ENCODE measurements around the gene MRPS26.
A peak's percentile ranks its signal among the peaks of the same experiment; 100 is the strongest.

MRPS26 gene

DNA sequence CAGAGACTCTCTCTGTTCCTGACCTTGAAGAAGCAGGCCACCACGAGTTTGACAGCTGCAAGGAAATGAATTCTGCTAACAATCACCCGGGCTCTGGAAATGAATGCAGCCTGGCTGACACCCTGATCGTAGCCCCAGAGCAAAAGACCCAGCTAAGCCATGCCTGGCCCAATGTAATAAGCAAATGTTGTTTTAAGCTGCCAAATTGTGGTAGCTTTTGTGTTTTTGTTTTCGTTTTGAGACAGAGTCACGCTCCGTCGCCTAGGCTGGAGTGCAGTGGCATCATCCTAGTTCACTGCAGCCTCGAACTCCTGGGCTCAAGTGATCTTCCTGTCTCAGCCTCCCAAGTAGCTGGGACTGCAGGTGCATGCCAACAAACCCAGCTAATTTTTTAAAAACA, 22.2 kb downstream of the MRPS26 start:
- no peak overlapping the region for H3K27ac ChIP-seq (ENCODE audit: low read length, poor library complexity, severe bottlenecking)
- no peaks in the 10 kb centered on the region for H3K79me1 ChIP-seq (replicated peaks; ENCODE audit: low read length, poor library complexity, severe bottlenecking)
- H2BK120ac ChIP-seq (ENCODE audit: low read depth, low read length): no peak overlapping the region
- no peak overlapping the region for H3K18ac ChIP-seq (ENCODE audit: low read depth in 1 of 2, low read length in 2 of 2)
- no peak overlapping the region for H2BK5ac ChIP-seq (ENCODE audit: low read depth, low read length, poor library complexity, severe bottlenecking)
- H2BK15ac ChIP-seq (ENCODE audit: low read depth, poor library complexity, severe bottlenecking): no peak overlapping the region
- H3K36me3 ChIP-seq (ENCODE audit: control insufficient read depth in 1 of 2, insufficient read depth in 2 of 2, low read depth in 1 of 2, low read length in 2 of 2): no peaks in the 10 kb centered on the region
- no peak for DNase-seq
- H3K4me3 ChIP-seq (ENCODE audit: insufficient read depth in 1 of 2, low read depth in 1 of 2, low read length in 2 of 2): no peak overlapping the region
- H3K9ac ChIP-seq (ENCODE audit: low read length): no peak overlapping the region
- no peak overlapping the region for H3K4ac ChIP-seq (ENCODE audit: low read depth in 1 of 2, low read length in 2 of 2)
- H3K23ac ChIP-seq (ENCODE audit: low read length in 2 of 2): no peak overlapping the region
- H2BK12ac ChIP-seq (ENCODE audit: low read length in 2 of 2): no peak overlapping the region
- no peak overlapping the region for H2AK5ac ChIP-seq (ENCODE audit: low read length, severe bottlenecking)
- no peak overlapping the region for H3K4me2 ChIP-seq (ENCODE audit: low read length, poor library complexity, severe bottlenecking)
- H4K8ac ChIP-seq (ENCODE audit: low read length): no peak overlapping the region
- peaks cover 22 to 25% of the 10 kb centered on the region in 2 experiments for H3K27me3 ChIP-seq (ENCODE audit: control insufficient read depth in 1 of 2, insufficient read depth in 1 of 2, low read length in 2 of 2)
- no peak overlapping the region for H3K14ac ChIP-seq (ENCODE audit: low read length in 2 of 2)
- no peak overlapping the region for H2AFZ ChIP-seq (ENCODE audit: low read depth, low read length)
- no peak overlapping the region for H4K91ac ChIP-seq (ENCODE audit: low read length)
- H3K4me1 ChIP-seq (ENCODE audit: control insufficient read depth, insufficient read depth, low read depth, low read length): peaks cover 15% of the 10 kb centered on the region
- H3K9me3 ChIP-seq (ENCODE audit: control insufficient read depth, low read length): no peaks in the 10 kb centered on the region
- WGBS: 84% methylated on average over 8 of the region's 8 CpGs

GRCh38 chr20:3068986-3069900, 23.4 kb downstream of the MRPS26 start:
- Histone ChIP-seq H3K9ac (ENCODE audit: low read length) (no peak overlapping the region), H3K27me3 (ENCODE audit: control insufficient read depth in 1 of 2, insufficient read depth in 1 of 2, low read length in 2 of 2) (peaks cover 22 to 29% of the 10 kb centered on the region in 2 experiments), H2BK15ac (ENCODE audit: low read depth, poor library complexity, severe bottlenecking) (no peak overlapping the region), H3K9me3 (ENCODE audit: control insufficient read depth, low read length) (no peaks in the 10 kb centered on the region), H3K14ac (ENCODE audit: low read length in 2 of 2) (no peak overlapping the region), H2BK12ac (ENCODE audit: low read length in 2 of 2) (no peak overlapping the region), H4K91ac (ENCODE audit: low read length) (no peak overlapping the region), H2AFZ (ENCODE audit: low read depth, low read length) (no peak overlapping the region), H3K79me1 (replicated peaks; ENCODE audit: low read length, poor library complexity, severe bottlenecking) (no peaks in the 10 kb centered on the region), H3K4me1 (ENCODE audit: control insufficient read depth, insufficient read depth, low read depth, low read length) (peaks cover 15% of the 10 kb centered on the region), H4K8ac (ENCODE audit: low read length) (no peak overlapping the region), H3K27ac (ENCODE audit: low read length, poor library complexity, severe bottlenecking) (no peak overlapping the region), H3K36me3 (ENCODE audit: control insufficient read depth in 1 of 2, insufficient read depth in 2 of 2, low read depth in 1 of 2, low read length in 2 of 2) (no peaks in the 10 kb centered on the region), H3K23ac (ENCODE audit: low read length in 2 of 2) (no peak overlapping the region), H3K18ac (ENCODE audit: low read depth in 1 of 2, low read length in 2 of 2) (no peak overlapping the region), H3K4me3 (ENCODE audit: insufficient read depth in 1 of 2, low read depth in 1 of 2, low read length in 2 of 2) (no peak overlapping the region), H2BK120ac (ENCODE audit: low read depth, low read length) (no peak overlapping the region), H3K4ac (ENCODE audit: low read depth in 1 of 2, low read length in 2 of 2) (no peak overlapping the region), H2AK5ac (ENCODE audit: low read length, severe bottlenecking) (no peak overlapping the region), H2BK5ac (ENCODE audit: low read depth, low read length, poor library complexity, severe bottlenecking) (no peak overlapping the region), H3K4me2 (ENCODE audit: low read length, poor library complexity, severe bottlenecking) (no peak overlapping the region)
- 72% methylated on average over 7 of the region's 8 CpGs for WGBS
- no peak for DNase-seq

GRCh38 chr20:3070725-3071124, 24.9 kb downstream of the MRPS26 start:
- Histone ChIP-seq H2BK120ac (ENCODE audit: low read depth, low read length) (no peak overlapping the region), H3K23ac (ENCODE audit: low read length in 2 of 2) (no peak overlapping the region), H4K91ac (ENCODE audit: low read length) (no peak overlapping the region), H3K27ac (ENCODE audit: low read length, poor library complexity, severe bottlenecking) (no peak overlapping the region), H2AFZ (ENCODE audit: low read depth, low read length) (no peak overlapping the region), H2BK5ac (ENCODE audit: low read depth, low read length, poor library complexity, severe bottlenecking) (no peak overlapping the region), H3K27me3 (ENCODE audit: control insufficient read depth in 1 of 2, insufficient read depth in 1 of 2, low read length in 2 of 2) (peaks cover 22 to 27% of the 10 kb centered on the region in 2 experiments), H3K79me1 (replicated peaks; ENCODE audit: low read length, poor library complexity, severe bottlenecking) (no peaks in the 10 kb centered on the region), H3K14ac (ENCODE audit: low read length in 2 of 2) (no peak overlapping the region), H3K18ac (ENCODE audit: low read depth in 1 of 2, low read length in 2 of 2) (no peak overlapping the region), H3K4me2 (ENCODE audit: low read length, poor library complexity, severe bottlenecking) (no peak overlapping the region), H2BK12ac (ENCODE audit: low read length in 2 of 2) (no peak overlapping the region), H3K4me1 (ENCODE audit: control insufficient read depth, insufficient read depth, low read depth, low read length) (peaks cover 14% of the 10 kb centered on the region), H2AK5ac (ENCODE audit: low read length, severe bottlenecking) (no peak overlapping the region), H3K4me3 (ENCODE audit: insufficient read depth in 1 of 2, low read depth in 1 of 2, low read length in 2 of 2) (no peak overlapping the region), H3K4ac (ENCODE audit: low read depth in 1 of 2, low read length in 2 of 2) (no peak overlapping the region), H3K36me3 (ENCODE audit: control insufficient read depth in 1 of 2, insufficient read depth in 2 of 2, low read depth in 1 of 2, low read length in 2 of 2) (no peaks in the 10 kb centered on the region), H3K9ac (ENCODE audit: low read length) (no peak overlapping the region), H2BK15ac (ENCODE audit: low read depth, poor library complexity, severe bottlenecking) (no peak overlapping the region), H4K8ac (ENCODE audit: low read length) (no peak overlapping the region), H3K9me3 (ENCODE audit: control insufficient read depth, low read length) (no peaks in the 10 kb centered on the region)
- 95% methylated on average over 4 of the region's 4 CpGs for whole genome bisulfite sequencing
- no peak for DNase-seq

- 86% methylated on average over 16 of the region's 16 CpGs for WGBS
These were observed 25.4 kb downstream of the MRPS26 start for GRCh38 chr20:3071266-3071609.

More at GRCh38 chr20:3071266-3071609, 25.4 kb downstream of the MRPS26 start:
- Histone ChIP-seq H3K4me3 (ENCODE audit: insufficient read depth in 1 of 2, low read depth in 1 of 2, low read length in 2 of 2) (peak overlapping the region in 1 of 2 experiments; percentile 60), H3K27ac (ENCODE audit: low read length, poor library complexity, severe bottlenecking) (no peak overlapping the region), H3K9ac (ENCODE audit: low read length) (no peak overlapping the region), H3K18ac (ENCODE audit: low read depth in 1 of 2, low read length in 2 of 2) (no peak overlapping the region), H2AK5ac (ENCODE audit: low read length, severe bottlenecking) (no peak overlapping the region), H3K4ac (ENCODE audit: low read depth in 1 of 2, low read length in 2 of 2) (no peak overlapping the region), H4K8ac (ENCODE audit: low read length) (no peak overlapping the region), H2BK15ac (ENCODE audit: low read depth, poor library complexity, severe bottlenecking) (no peak overlapping the region), H3K23ac (ENCODE audit: low read length in 2 of 2) (no peak overlapping the region), H4K91ac (ENCODE audit: low read length) (no peak overlapping the region), H3K27me3 (ENCODE audit: control insufficient read depth in 1 of 2, insufficient read depth in 1 of 2, low read length in 2 of 2) (peaks cover 22 to 32% of the 10 kb centered on the region in 2 experiments), H2BK120ac (ENCODE audit: low read depth, low read length) (no peak overlapping the region), H2BK12ac (ENCODE audit: low read length in 2 of 2) (no peak overlapping the region), H2AFZ (ENCODE audit: low read depth, low read length) (no peak overlapping the region), H3K4me2 (ENCODE audit: low read length, poor library complexity, severe bottlenecking) (no peak overlapping the region), H3K14ac (ENCODE audit: low read length in 2 of 2) (no peak overlapping the region), H3K9me3 (ENCODE audit: control insufficient read depth, low read length) (no peaks in the 10 kb centered on the region), H3K79me1 (replicated peaks; ENCODE audit: low read length, poor library complexity, severe bottlenecking) (no peaks in the 10 kb centered on the region), H2BK5ac (ENCODE audit: low read depth, low read length, poor library complexity, severe bottlenecking) (no peak overlapping the region), H3K36me3 (ENCODE audit: control insufficient read depth in 1 of 2, insufficient read depth in 2 of 2, low read depth in 1 of 2, low read length in 2 of 2) (no peaks in the 10 kb centered on the region), H3K4me1 (ENCODE audit: control insufficient read depth, insufficient read depth, low read depth, low read length) (peaks cover 14% of the 10 kb centered on the region)
- no peak for DNase-seq

Data from mesenchymal stem cell (in vitro differentiated cells and primary cell).